ENCODE results near the gene APBB1IP. TPM values are rescaled to one million over a fixed set of nuclear protein-coding genes. Genes with fewer than 3 reads are reported as not detected.

Gene APBB1IP
- total and polyA plus RNA-seq, 9 of the 15 experiments (the other 6 are each of a cell fraction or from before 2014, with no cell fraction given), result 0.03 to 0.11 (median 0.06) TPM; not detected in 4

GRCh38 chr10:26519803-26520202 lies 81.7 kb downstream of the APBB1IP start:
- Histone ChIP-seq H3K4me2 (ENCODE audit: insufficient read depth, low read length) (no peak overlapping the region), H3K79me2 (ENCODE audit: control insufficient read depth, insufficient read depth, low read length) (no peaks in the 10 kb centered on the region), H3K9me1 (ENCODE audit: control insufficient read depth, insufficient read depth, low read length) (no peaks in the 10 kb centered on the region), H3K9me3 (replicated peaks; ENCODE audit: control insufficient read depth, insufficient read depth, low read depth, low read length) (no peaks in the 10 kb centered on the region), H3K36me3 (ENCODE audit: control insufficient read depth, insufficient read depth, low read length) (no peaks in the 10 kb centered on the region), H3K4me1 (replicated peaks in 1 of 2; ENCODE audit: control insufficient read depth in 2 of 2, insufficient read depth in 2 of 2, low read length in 2 of 2) (no peaks in the 10 kb centered on the region; a peak in 1 of 5 replicates), H3K27ac (ENCODE audit: extremely low read depth, low read depth, low read length) (no peak overlapping the region), H3K9ac (ENCODE audit: insufficient read depth in 1 of 2, low read depth in 2 of 2, low read length in 2 of 2) (no peak overlapping the region), H4K20me1 (replicated peaks; ENCODE audit: control insufficient read depth, insufficient read depth, low read length) (no peaks in the 10 kb centered on the region), H3K4me3 (no peak overlapping the region), H2AFZ (ENCODE audit: low read depth, low read length) (no peak overlapping the region), H3K27me3 (ENCODE audit: control insufficient read depth in 2 of 2, insufficient read depth in 2 of 2, low read length in 2 of 2) (no peaks in the 10 kb centered on the region)
- intact Hi-C loops (cut with micrococcal nuclease), result no loop called here
- TF ChIP-seq POLR2AphosphoS2 (IDR thresholded peaks at IDR 0.05; ENCODE audit: low read length) (no peak), PHTF2 (CRISPR knock-in tag; IDR thresholded peaks at IDR 0.05) (no peak), MAX (CRISPR knock-in tag; IDR thresholded peaks at IDR 0.05) (no peak), RBM15 (IDR thresholded peaks at IDR 0.05; ENCODE audit: insufficient read depth, low read length) (no peak), PHB2 (IDR thresholded peaks at IDR 0.05; ENCODE audit: low read depth) (no peak), DPF2 (IDR thresholded peaks at IDR 0.05) (no peak), PML (IDR thresholded peaks at IDR 0.05; ENCODE audit: low read length) (no peak), TSHZ1 (CRISPR knock-in tag; IDR thresholded peaks at IDR 0.05) (no peak), ZC3H8 (IDR thresholded peaks at IDR 0.05) (no peak), NFXL1 (CRISPR knock-in tag; IDR thresholded peaks at IDR 0.05) (no peak), POLR2H (tag; IDR thresholded peaks at IDR 0.05; ENCODE audit: low read depth) (no peak), U2AF1 (optimal IDR thresholded peaks at IDR 0.05; ENCODE audit: low read depth, low read length) (no peak), FOXJ2 (tag; IDR thresholded peaks at IDR 0.05) (no peak), MBD2 (IDR thresholded peaks at IDR 0.05; ENCODE audit: borderline replicate concordance, low read depth) (no peak), FIP1L1 (IDR thresholded peaks at IDR 0.05; ENCODE audit: low read depth, low read length, poor library complexity, severe bottlenecking) (no peak), KLF1 (tag; IDR thresholded peaks at IDR 0.05) (no peak), ILF3 (IDR thresholded peaks at IDR 0.05; ENCODE audit: borderline replicate concordance) (no peak), TEAD4 (IDR thresholded peaks at IDR 0.05; ENCODE audit: low read length) (no peak), TEAD4 (CRISPR knock-in tag; IDR thresholded peaks at IDR 0.05; ENCODE audit: borderline replicate concordance) (no peak)
- no peak for FAIRE-seq
- no peak for ATAC-seq
- no TSS peak for BruUV-seq (replicated peaks)
- in situ Hi-C loops (cut with MboI), result no loop called here
- CTCF ChIA-PET (ENCODE audit: low intra/inter-chr PET ratio), result no interaction called here
- no peak for DNase-seq (ENCODE audit: extremely low read depth in 1 of 4, low spot score in 3 of 4)
- WGBS (ENCODE audit: insufficient coverage, low coverage, missing lambda C conversion rate), result 0% methylated on average over 1 of the region's 1 CpG
- POLR2A ChIA-PET, result no interaction called here

Measured in K562 (cell line).